Natural killer cell treated with Interleukin-12 subunit alpha and Interleukin-12 subunit beta and Interleukin-15 and Interleukin-18, amount 100 ng/mL, for 72 hours (primary cell): Measurements from ENCODE around the gene MISFA. TPM values are rescaled to one million over a fixed set of nuclear protein-coding genes. Genes with fewer than 3 reads are reported as not detected.
"Not testable (repeated sequence)": the region's sequence is repeated elsewhere in the genome, so short reads cannot be mapped to it uniquely, and the experiment has no call there.

Experiments
- ATAC-seq, 2 donors: fragments of 150-1000 bp; cut with Tn5 transposase in 1 of 2; sonication (Bioruptor Pico), chemical (Tn5 transposase) in 1 of 2; 2 replicates each; pipeline ENCODE4 v1.10.0; 2021
- DNase-seq: peaks from one replicate; pipeline ENCODE4 v3.0.0; 2022; ENCODE audit warnings: low spot score
- H3K27ac Mint-ChIP-seq, 2 donors: 1 replicate in 1 of 2; 2 replicates in 1 of 2; pipeline ENCODE4 v1.8.0; 2022; ENCODE audit warnings: mixed read lengths in 2 of 2, mild to moderate bottlenecking in 1 of 2, moderate library complexity in 1 of 2
- H3K27me3 Mint-ChIP-seq, 2 donors: 1 replicate in 1 of 2; 2 replicates in 1 of 2; pipeline ENCODE4 v1.8.0; 2022; ENCODE audit warnings: mixed read lengths in 2 of 2
- H3K36me3 Mint-ChIP-seq: one replicate; pipeline ENCODE4 v1.8.0; 2022; ENCODE audit warnings: mixed read lengths
- H3K4me1 Mint-ChIP-seq, 2 donors: 1 replicate in 1 of 2; 2 replicates in 1 of 2; pipeline ENCODE4 v1.8.0; 2022; ENCODE audit warnings: low read depth in 2 of 2, mixed read lengths in 2 of 2, mild to moderate bottlenecking in 1 of 2
- H3K4me3 Mint-ChIP-seq: one replicate; pipeline ENCODE4 v1.8.0; 2022; ENCODE audit warnings: mixed read lengths
- H3K9me3 Mint-ChIP-seq: 2 replicates; pipeline ENCODE4 v1.8.0; 2022; ENCODE audit warnings: mixed read lengths
- total RNA-seq, 2 donors: library from RNA; stranded (reverse); gene quantifications; one replicate each; pipeline ENCODE4 v1.2.3, GENCODE V29; 2022

The MISFA gene
- total RNA-seq, 2 donors from 2014 or later, result 3.2 to 3.3 TPM

- DNase-seq, result no peak
- Mint-ChIP-seq H3K4me1 (peaks cover 25 to 40% of the 10 kb centered on the region in 2 donors), H3K36me3 (peaks cover 4% of the 10 kb centered on the region), H3K27ac (peak overlapping the region; percentile 98 to 99), H3K27me3 (peaks cover 0 to 2% of the 10 kb centered on the region in 2 donors), H3K4me3 (peak overlapping the region; percentile 98), H3K9me3 (no peaks in the 10 kb centered on the region)
- peak in 1 of 2 donors; percentile 45 for ATAC-seq
These were observed 33.9 kb downstream of the MISFA start for GRCh38 chr11:18633256-18634139.

GRCh38 chr11:18634140-18635032 lies 34.8 kb downstream of the MISFA start, which contains the start of gene SPTY2D1:
Gene SPTY2D1 (minus strand): TSS chr11:18634342. CDS start chr11:18634257, 85 bp downstream.
- H3K9me3 Mint-ChIP-seq, result no peaks in the 10 kb centered on the region
- peaks cover 4% of the 10 kb centered on the region for H3K36me3 Mint-ChIP-seq
- H3K4me1 Mint-ChIP-seq, result peaks cover 25 to 35% of the 10 kb centered on the region in 2 donors
- peak within 1 kb of the TSS; percentile 98 to 99 for H3K27ac Mint-ChIP-seq
- H3K27me3 Mint-ChIP-seq, result peaks cover 0 to 2% of the 10 kb centered on the region in 2 donors
- ATAC-seq, result peak; percentile 97 to 98
- DNase-seq, result peak; percentile 99
- peak within 1 kb of the TSS; percentile 98 for H3K4me3 Mint-ChIP-seq

- no peak overlapping the region for H3K27ac Mint-ChIP-seq
- no peaks in the 10 kb centered on the region for H3K9me3 Mint-ChIP-seq
- DNase-seq (no peak), ATAC-seq (no peak)
- H3K4me3 Mint-ChIP-seq, result no peak overlapping the region
- H3K4me1 Mint-ChIP-seq, result no peaks in the 10 kb centered on the region
- no peaks in the 10 kb centered on the region for H3K36me3 Mint-ChIP-seq
- peaks cover 5 to 8% of the 10 kb centered on the region in 2 donors for H3K27me3 Mint-ChIP-seq
These were observed 42.1 kb downstream of the MISFA start for GRCh38 chr11:18641677-18642076.

- not testable (repeated sequence) for H3K4me1 Mint-ChIP-seq, H3K27me3 Mint-ChIP-seq, DNase-seq, H3K27ac Mint-ChIP-seq, H3K9me3 Mint-ChIP-seq, H3K4me3 Mint-ChIP-seq, H3K36me3 Mint-ChIP-seq, ATAC-seq
These were observed 43.4 kb downstream of the MISFA start for GRCh38 chr11:18643034-18643433.

- peaks cover 0 to 5% of the 10 kb centered on the region in 2 donors for H3K4me1 Mint-ChIP-seq
- ATAC-seq, result no peak
- H3K4me3 Mint-ChIP-seq, result no peak overlapping the region
- peak overlapping the region in 1 of 2 donors; percentile 42 for H3K27ac Mint-ChIP-seq
- no peaks in the 10 kb centered on the region for H3K9me3 Mint-ChIP-seq
- no peaks in the 10 kb centered on the region for H3K27me3 Mint-ChIP-seq
- DNase-seq, result no peak
- H3K36me3 Mint-ChIP-seq, result no peaks in the 10 kb centered on the region
These were observed 50.8 kb downstream of the MISFA start for GRCh38 chr11:18650353-18650752.

- no peaks in the 10 kb centered on the region for H3K9me3 Mint-ChIP-seq
- H3K36me3 Mint-ChIP-seq, result no peaks in the 10 kb centered on the region
- no peak overlapping the region for H3K4me3 Mint-ChIP-seq
- ATAC-seq (peak; percentile 43 to 60), DNase-seq (no peak)
- H3K27me3 Mint-ChIP-seq, result no peaks in the 10 kb centered on the region
- H3K27ac Mint-ChIP-seq, result peak overlapping the region in 1 of 2 donors; percentile 42
- H3K4me1 Mint-ChIP-seq, result peaks cover 0 to 5% of the 10 kb centered on the region in 2 donors
These were observed 51.4 kb downstream of the MISFA start for GRCh38 chr11:18650859-18651557.

Other genes with a start within 250 kb of the MISFA start
- 1,000 to 10,000 TPM in 1 of 2 donors, 100 to 1,000 TPM in 1; 958 to 1,144 TPM for gene LDHA, start 205.2 kb upstream of the MISFA start, total RNA-seq
- not detected for gene LDHC, start 187.5 kb upstream of the MISFA start, total RNA-seq
- not detected for gene LDHAL6A, start 143.9 kb upstream of the MISFA start, total RNA-seq
- 10 to 100 TPM; 25.3 to 38.7 TPM for gene TSG101, start 72.8 kb upstream of the MISFA start, total RNA-seq
- 10 to 100 TPM; 18.8 to 38.8 TPM for gene UEVLD, start 11.1 kb upstream of the MISFA start, total RNA-seq
- 10 to 100 TPM; 28.8 to 33.4 TPM for gene SPTY2D1, start 34.6 kb downstream of the MISFA start, total RNA-seq
- under 1 TPM; 0.21 to 0.59 TPM for gene TMEM86A, start 99.0 kb downstream of the MISFA start, total RNA-seq
- gene IGSF22, start 126.4 kb downstream of the MISFA start, total RNA-seq, result not detected
- not detected for gene PTPN5, start 192.0 kb downstream of the MISFA start, total RNA-seq